Right renal cortex interstitium (tissue), 3 donors: ENCODE measurements around the gene SNAI3. TPM values are rescaled to one million over a fixed set of nuclear protein-coding genes. Genes with fewer than 3 reads are reported as not detected.

Experiments used
- polyA plus RNA-seq, 3 donors: library from polyadenylated mRNA; unstranded; fragments of 120-200 nt; gene quantifications; one replicate each; pipeline ENCODE4 v1.2.1, GENCODE V29; 2013; ENCODE audit not compliant: insufficient read length in 3 of 3

SNAI3 gene
- polyA plus RNA-seq, 3 donors, result 0.42 to 0.62 (median 0.47) TPM

Other genes with a start within 250 kb of the SNAI3 start
- gene ZFPM1, start 233.2 kb downstream of the SNAI3 start, polyA plus RNA-seq, result 1 to 10 TPM; 1.6 to 2.2 (median 1.8) TPM
- 10 to 100 TPM; 27.1 to 29.6 (median 29.2) TPM for gene ZC3H18, start 116.1 kb downstream of the SNAI3 start, polyA plus RNA-seq
- gene IL17C, start 47.9 kb downstream of the SNAI3 start, polyA plus RNA-seq, result not detected
- gene CYBA, start 35.5 kb downstream of the SNAI3 start, polyA plus RNA-seq, result 100 to 1,000 TPM in 1 of 3 donors, 10 to 100 TPM in 2; 71.7 to 102 (median 87.1) TPM
- gene MVD, start 23.4 kb downstream of the SNAI3 start, polyA plus RNA-seq, result 10 to 100 TPM; 21.6 to 24.3 (median 24.0) TPM
- gene RNF166, start 19.9 kb upstream of the SNAI3 start, polyA plus RNA-seq, result 10 to 100 TPM; 13.2 to 15.2 (median 14.2) TPM
- gene CTU2, start 20.0 kb upstream of the SNAI3 start, polyA plus RNA-seq, result 10 to 100 TPM in 2 of 3 donors, 1 to 10 TPM in 1; 8.7 to 11.2 (median 10.1) TPM
- gene PIEZO1, start 98.7 kb upstream of the SNAI3 start, polyA plus RNA-seq, result 10 to 100 TPM; 22.6 to 33.4 (median 25.0) TPM
- gene CDT1, start 117.3 kb upstream of the SNAI3 start, polyA plus RNA-seq, result 10 to 100 TPM in 2 of 3 donors, 1 to 10 TPM in 1; 9.7 to 13.7 (median 10.5) TPM
- gene APRT, start 125.4 kb upstream of the SNAI3 start, polyA plus RNA-seq, result 10 to 100 TPM; 67.9 to 78.8 (median 68.8) TPM
- 10 to 100 TPM; 17.1 to 19.2 (median 18.6) TPM for gene GALNS, start 170.4 kb upstream of the SNAI3 start, polyA plus RNA-seq
- gene TRAPPC2L, start 170.6 kb upstream of the SNAI3 start, polyA plus RNA-seq, result 100 to 1,000 TPM in 1 of 3 donors, 10 to 100 TPM in 2; 82.1 to 103 (median 89.1) TPM
- gene PABPN1L, start 180.2 kb upstream of the SNAI3 start, polyA plus RNA-seq, result not detected